Upper lobe of right lung (tissue), 1 donor: ENCODE results near the gene FAM200C. TPM values are rescaled to one million over a fixed set of nuclear protein-coding genes. Genes with fewer than 3 reads are reported as not detected.
"Not testable (repeated sequence)": the region's sequence is repeated elsewhere in the genome, so short reads cannot be mapped to it uniquely, and the experiment has no call there.

Experiments
- ATAC-seq: fragments of 200-7000 bp; cut with Tn5 transposase; one replicate; pipeline ENCODE4 v1.9.1; 2020; ENCODE audit warnings: mild to moderate bottlenecking, moderate library complexity
- DNase-seq: peaks from one replicate; pipeline ENCODE4 v3.0.0-alpha.2; 2020
- H3K27ac ChIP-seq: fragments of 200-600 bp; one replicate; pipeline ENCODE4 v1.8.0; 2022
- H3K27me3 ChIP-seq: fragments of 200-600 bp; one replicate; pipeline ENCODE4 v1.8.0; 2022; ENCODE audit warnings: mild to moderate bottlenecking
- H3K36me3 ChIP-seq: fragments of 200-600 bp; one replicate; pipeline ENCODE4 v1.8.0; 2022
- H3K4me1 ChIP-seq: fragments of 200-600 bp; one replicate; pipeline ENCODE4 v1.8.0; 2022
- H3K4me3 ChIP-seq: fragments of 200-600 bp; one replicate; pipeline ENCODE4 v1.8.0; 2022; ENCODE audit warnings: mild to moderate bottlenecking
- H3K9me3 ChIP-seq: fragments of 200-600 bp; one replicate; pipeline ENCODE4 v1.8.0; 2022
- intact Hi-C: fragments of 100-400 bp; cut with DNase I; formaldehyde crosslinking; loops from one replicate; pipeline ENCODE4 v1.11.0; 2022
- total RNA-seq: library from RNA; stranded (reverse); fragmentation: NEBNext Ultra II Directional; extraction: Animal tissue kit (Norgen Biotek cat#: 25700); gene quantifications from one replicate; pipeline ENCODE4 v1.2.1, GENCODE V29; 2021
- TF ChIP-seq, protein P1 (sequence below): fragments of 200-600 bp; IDR thresholded peaks from one replicate; pipeline ENCODE4 v1.8.0; 2022; ENCODE audit warnings: antibody characterized with exemption
- donor health status: DM: no; HTN: yes; CAD: no; lungs with severe emphysema.

Gene FAM200C
- total RNA-seq, 1 donor from 2014 or later, result 2.8 TPM

GRCh38 chr5:160437271-160437670, 37.4 kb upstream of the FAM200C start:
- H3K4me3 ChIP-seq, result no peak overlapping the region
- H3K9me3 ChIP-seq, result no peaks in the 10 kb centered on the region
- H3K27ac ChIP-seq, result no peak overlapping the region
- H3K4me1 ChIP-seq, result peaks cover 13% of the 10 kb centered on the region
- no peaks in the 10 kb centered on the region for H3K36me3 ChIP-seq
- H3K27me3 ChIP-seq, result peaks cover 6% of the 10 kb centered on the region
- TF ChIP-seq, protein P1, sequence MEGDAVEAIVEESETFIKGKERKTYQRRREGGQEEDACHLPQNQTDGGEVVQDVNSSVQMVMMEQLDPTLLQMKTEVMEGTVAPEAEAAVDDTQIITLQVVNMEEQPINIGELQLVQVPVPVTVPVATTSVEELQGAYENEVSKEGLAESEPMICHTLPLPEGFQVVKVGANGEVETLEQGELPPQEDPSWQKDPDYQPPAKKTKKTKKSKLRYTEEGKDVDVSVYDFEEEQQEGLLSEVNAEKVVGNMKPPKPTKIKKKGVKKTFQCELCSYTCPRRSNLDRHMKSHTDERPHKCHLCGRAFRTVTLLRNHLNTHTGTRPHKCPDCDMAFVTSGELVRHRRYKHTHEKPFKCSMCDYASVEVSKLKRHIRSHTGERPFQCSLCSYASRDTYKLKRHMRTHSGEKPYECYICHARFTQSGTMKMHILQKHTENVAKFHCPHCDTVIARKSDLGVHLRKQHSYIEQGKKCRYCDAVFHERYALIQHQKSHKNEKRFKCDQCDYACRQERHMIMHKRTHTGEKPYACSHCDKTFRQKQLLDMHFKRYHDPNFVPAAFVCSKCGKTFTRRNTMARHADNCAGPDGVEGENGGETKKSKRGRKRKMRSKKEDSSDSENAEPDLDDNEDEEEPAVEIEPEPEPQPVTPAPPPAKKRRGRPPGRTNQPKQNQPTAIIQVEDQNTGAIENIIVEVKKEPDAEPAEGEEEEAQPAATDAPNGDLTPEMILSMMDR, result no peak
- ATAC-seq, result no peak
- intact Hi-C loops, result no loop called here
- DNase-seq, result no peak

DNA sequence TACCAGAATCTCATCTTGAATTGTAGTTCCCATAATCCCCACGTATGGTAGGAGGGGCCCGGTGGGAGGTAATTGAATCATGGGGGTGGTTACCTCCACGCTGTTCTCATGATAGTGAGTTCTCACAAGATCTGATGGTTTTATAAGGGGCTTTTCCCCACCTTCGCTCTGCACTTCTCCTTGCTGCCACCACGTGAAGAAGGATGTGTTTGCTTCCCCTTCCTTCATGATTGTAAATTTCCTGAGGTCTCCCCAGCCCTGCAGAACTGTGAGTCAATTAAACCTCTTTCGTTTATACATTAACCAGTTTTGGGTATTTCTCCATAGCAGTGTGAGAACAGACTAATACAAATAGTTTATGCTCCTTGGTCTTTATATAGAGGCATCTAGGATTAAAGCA, 36.8 kb upstream of the FAM200C start:
- H3K27ac ChIP-seq, H3K27me3 ChIP-seq, intact Hi-C loops, ATAC-seq, H3K4me3 ChIP-seq, DNase-seq, H3K36me3 ChIP-seq, H3K9me3 ChIP-seq: not testable (repeated sequence)
- H3K4me1 ChIP-seq, result peaks cover 13% of the 10 kb centered on the region

DNA sequence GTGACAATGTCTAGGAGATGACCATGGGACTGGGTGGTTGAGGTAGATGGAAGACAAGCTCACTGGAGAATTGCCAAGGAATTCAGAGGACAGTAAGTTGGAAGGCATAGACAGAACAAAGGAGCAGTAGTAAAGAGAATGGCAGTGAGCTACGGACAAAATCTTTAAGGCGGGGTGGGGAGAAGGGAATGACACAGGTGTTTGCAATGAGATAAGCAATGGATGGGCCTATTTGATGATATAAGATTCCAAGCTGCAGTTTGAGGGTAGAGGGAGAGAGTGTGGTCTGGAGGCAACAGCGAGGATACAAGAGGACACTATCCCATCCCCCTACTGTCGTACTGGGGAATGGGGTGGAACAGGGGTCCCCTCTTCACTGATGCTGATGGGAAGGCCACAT, 36.2 kb upstream of the FAM200C start:
- no peak overlapping the region for H3K27ac ChIP-seq
- no peak overlapping the region for H3K4me3 ChIP-seq
- peaks cover 13% of the 10 kb centered on the region for H3K4me1 ChIP-seq
- H3K27me3 ChIP-seq, result peaks cover 6% of the 10 kb centered on the region
- TF ChIP-seq, protein P1, result no peak
- DNase-seq (no peak), ATAC-seq (no peak)
- no peaks in the 10 kb centered on the region for H3K9me3 ChIP-seq
- H3K36me3 ChIP-seq, result no peaks in the 10 kb centered on the region
- intact Hi-C loops, result no loop called here

DNA sequence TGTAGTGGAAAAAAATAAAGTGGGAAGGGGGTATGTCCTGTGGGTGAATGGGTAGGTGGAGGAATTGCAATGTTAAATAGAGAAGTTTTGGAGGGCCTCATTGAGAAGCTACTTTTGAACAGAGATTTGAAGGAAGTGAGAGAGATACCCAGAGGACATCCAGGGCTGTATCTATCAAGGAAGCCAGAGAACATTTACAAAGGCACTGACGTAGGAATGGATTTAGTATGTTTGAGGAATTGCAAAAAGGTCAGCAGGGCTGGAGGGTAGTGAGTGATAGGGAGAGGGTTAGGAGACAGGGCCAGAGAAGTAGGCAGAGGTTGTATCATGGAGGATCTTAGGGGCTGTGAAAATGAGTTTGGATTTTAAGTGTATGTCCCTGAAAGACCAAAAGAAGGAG, 35.7 kb upstream of the FAM200C start:
- no peaks in the 10 kb centered on the region for H3K36me3 ChIP-seq
- peaks cover 6% of the 10 kb centered on the region for H3K27me3 ChIP-seq
- intact Hi-C loops, result no loop called here
- H3K4me3 ChIP-seq, result no peak overlapping the region
- ATAC-seq, result no peak
- DNase-seq, result no peak
- peaks cover 13% of the 10 kb centered on the region for H3K4me1 ChIP-seq
- TF ChIP-seq, protein P1, result no peak
- H3K9me3 ChIP-seq, result no peaks in the 10 kb centered on the region
- no peak overlapping the region for H3K27ac ChIP-seq

GRCh38 chr5:160434022-160434531, 34.2 kb upstream of the FAM200C start:
- Histone ChIP-seq H3K9me3 (no peaks in the 10 kb centered on the region), H3K4me3 (no peak overlapping the region), H3K27ac (no peak overlapping the region), H3K4me1 (peaks cover 6% of the 10 kb centered on the region), H3K27me3 (peaks cover 6% of the 10 kb centered on the region), H3K36me3 (no peaks in the 10 kb centered on the region)
- DNase-seq (no peak), ATAC-seq (no peak)
- TF ChIP-seq, protein P1, result no peak
- intact Hi-C loops, result no loop called here

DNA sequence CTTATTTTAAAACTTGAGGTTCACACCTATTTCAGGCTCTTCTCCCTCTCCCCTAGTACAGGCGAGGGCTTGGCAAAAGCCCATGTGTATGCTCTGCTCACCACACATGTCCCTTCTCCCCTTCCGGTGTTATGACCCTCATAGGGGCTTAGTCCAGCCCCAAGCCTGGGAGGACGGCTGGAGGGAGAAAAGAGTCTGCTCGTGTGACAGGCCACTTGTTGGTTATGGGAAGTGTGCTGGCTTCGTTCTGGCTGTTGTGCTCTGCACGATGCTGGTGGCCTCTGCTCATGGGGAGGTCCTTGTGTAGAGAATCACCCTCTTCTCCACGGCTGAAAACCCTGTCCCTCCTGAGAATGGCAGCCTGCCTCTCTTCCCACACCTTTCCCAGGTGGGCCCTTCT, 32.9 kb upstream of the FAM200C start:
- Histone ChIP-seq H3K4me1 (no peaks in the 10 kb centered on the region), H3K36me3 (no peaks in the 10 kb centered on the region)

More for the DNA sequence above, 32.9 kb upstream of the FAM200C start:
- ATAC-seq (no peak), DNase-seq (no peak)
- no peak overlapping the region for H3K4me3 ChIP-seq
- intact Hi-C loops, result no loop called here
- H3K27ac ChIP-seq, result no peak overlapping the region
- peaks cover 6% of the 10 kb centered on the region for H3K27me3 ChIP-seq
- TF ChIP-seq, protein P1, result no peak
- no peaks in the 10 kb centered on the region for H3K9me3 ChIP-seq
